HG03460 (cell line): ENCODE results near the gene TNFAIP8L3.

Experiments
- ATAC-seq: cut with Tn5 transposase; IDR thresholded peaks from one replicate; pipeline ENCODE4 v1.9.1; 2021; ENCODE audit not compliant: unreplicated experiment

TNFAIP8L3 gene

GRCh38 chr15:51090753-51091152 is 4.0 kb downstream of the TNFAIP8L3 start:
- no peak for ATAC-seq

- ATAC-seq: no peak
Observed at GRCh38 chr15:51089699-51090453, 4.8 kb downstream of the TNFAIP8L3 start.

- no peak for ATAC-seq
Observed at GRCh38 chr15:51089041-51089440, 5.7 kb downstream of the TNFAIP8L3 start.

- ATAC-seq: no peak
Observed at GRCh38 chr15:51088585-51088984, 6.1 kb downstream of the TNFAIP8L3 start.

GRCh38 chr15:51087513-51087912 is 7.2 kb downstream of the TNFAIP8L3 start:
- ATAC-seq: no peak

GRCh38 chr15:51086409-51086808 is 8.3 kb downstream of the TNFAIP8L3 start:
- no peak for ATAC-seq

GRCh38 chr15:51085764-51086163 is 8.9 kb downstream of the TNFAIP8L3 start:
- ATAC-seq: no peak

GRCh38 chr15:51083641-51084166 is 11.0 kb downstream of the TNFAIP8L3 start:
- ATAC-seq: no peak

GRCh38 chr15:51082246-51082645 is 12.5 kb downstream of the TNFAIP8L3 start:
- ATAC-seq: no peak

- no peak for ATAC-seq
Observed at GRCh38 chr15:51080286-51080685, 14.4 kb downstream of the TNFAIP8L3 start.

- ATAC-seq: no peak
Observed at GRCh38 chr15:51079226-51079625, 15.5 kb downstream of the TNFAIP8L3 start.

GRCh38 chr15:51077221-51078153 is 17.2 kb downstream of the TNFAIP8L3 start:
- ATAC-seq: peak; percentile 58

- no peak for ATAC-seq
Observed at GRCh38 chr15:51076524-51077220, 18.0 kb downstream of the TNFAIP8L3 start.

GRCh38 chr15:51075826-51076523 is 18.7 kb downstream of the TNFAIP8L3 start:
- no peak for ATAC-seq

- no peak for ATAC-seq
Observed at GRCh38 chr15:51075364-51075763, 19.3 kb downstream of the TNFAIP8L3 start.

- ATAC-seq: no peak
Observed at GRCh38 chr15:51074926-51075325, 19.8 kb downstream of the TNFAIP8L3 start.

GRCh38 chr15:51071578-51071977 is 23.1 kb downstream of the TNFAIP8L3 start:
- no peak for ATAC-seq

GRCh38 chr15:51069983-51070382 is 24.7 kb downstream of the TNFAIP8L3 start:
- no peak for ATAC-seq

GRCh38 chr15:51067510-51067909 is 27.2 kb downstream of the TNFAIP8L3 start:
- ATAC-seq: no peak

GRCh38 chr15:51065781-51066180 is 28.9 kb downstream of the TNFAIP8L3 start:
- no peak for ATAC-seq

- no peak for ATAC-seq
Observed at GRCh38 chr15:51065261-51065660, 29.4 kb downstream of the TNFAIP8L3 start.
